ENCODE results near the gene NPW. TPM values are rescaled to one million over a fixed set of nuclear protein-coding genes. Genes with fewer than 3 reads are reported as not detected.

The NPW gene
- total RNA-seq, 1 donor: not detected

- H3K4me1 ChIP-seq (ENCODE audit: insufficient read depth, low read length): no peaks in the 10 kb centered on the region
- no peak overlapping the region for H3K4me2 ChIP-seq (ENCODE audit: insufficient read depth, low read length)
- TF ChIP-seq CTCF (IDR thresholded peaks at IDR 0.05; ENCODE audit: extremely low read depth, low read depth, low read length): no peak
- H3K4me3 ChIP-seq (ENCODE audit: insufficient read depth, low read length): no peak overlapping the region
- peaks cover 16% of the 10 kb centered on the region for H4K20me1 ChIP-seq (ENCODE audit: insufficient read depth, low read length)
- peaks cover 14% of the 10 kb centered on the region for H3K79me2 ChIP-seq (ENCODE audit: insufficient read depth, low read length)
- H3K36me3 ChIP-seq (ENCODE audit: insufficient read depth, low read length): peaks cover 44% of the 10 kb centered on the region
- H3K27ac ChIP-seq (ENCODE audit: low read depth, low read length): no peak overlapping the region
- no peaks in the 10 kb centered on the region for H3K9me3 ChIP-seq (ENCODE audit: low read depth, low read length)
- H2AFZ ChIP-seq (ENCODE audit: low read length): no peak overlapping the region
- no peaks in the 10 kb centered on the region for H3K27me3 ChIP-seq (ENCODE audit: insufficient read depth, low read length)
- no peak for DNase-seq (ENCODE audit: insufficient read length, low spot score, missing footprints)
These were observed 35.1 kb downstream of the NPW start for GRCh38 chr16:2054543-2055245.

GRCh38 chr16:2056077-2056476 lies 36.5 kb downstream of the NPW start:
- Histone ChIP-seq H3K4me2 (ENCODE audit: insufficient read depth, low read length) (no peak overlapping the region), H3K79me2 (ENCODE audit: insufficient read depth, low read length) (peaks cover 9% of the 10 kb centered on the region), H3K36me3 (ENCODE audit: insufficient read depth, low read length) (peaks cover 49% of the 10 kb centered on the region), H3K4me3 (ENCODE audit: insufficient read depth, low read length) (no peak overlapping the region), H3K4me1 (ENCODE audit: insufficient read depth, low read length) (no peaks in the 10 kb centered on the region), H3K27me3 (ENCODE audit: insufficient read depth, low read length) (no peaks in the 10 kb centered on the region), H3K27ac (ENCODE audit: low read depth, low read length) (no peak overlapping the region), H3K9me3 (ENCODE audit: low read depth, low read length) (no peaks in the 10 kb centered on the region), H2AFZ (ENCODE audit: low read length) (no peak overlapping the region), H4K20me1 (ENCODE audit: insufficient read depth, low read length) (peaks cover 16% of the 10 kb centered on the region)
- TF ChIP-seq CTCF (IDR thresholded peaks at IDR 0.05; ENCODE audit: extremely low read depth, low read depth, low read length): peak; percentile 33
- DNase-seq (ENCODE audit: insufficient read length, low spot score, missing footprints): peak; percentile 91

GRCh38 chr16:2056681-2057407 lies 37.3 kb downstream of the NPW start:
- H3K36me3 ChIP-seq (ENCODE audit: insufficient read depth, low read length): peaks cover 42% of the 10 kb centered on the region
- no peak overlapping the region for H3K27ac ChIP-seq (ENCODE audit: low read depth, low read length)
- peaks cover 16% of the 10 kb centered on the region for H4K20me1 ChIP-seq (ENCODE audit: insufficient read depth, low read length)
- DNase-seq (ENCODE audit: insufficient read length, low spot score, missing footprints): no peak
- peak; percentile 18 for TF ChIP-seq CTCF (IDR thresholded peaks at IDR 0.05; ENCODE audit: extremely low read depth, low read depth, low read length)
- H3K9me3 ChIP-seq (ENCODE audit: low read depth, low read length): no peaks in the 10 kb centered on the region
- no peaks in the 10 kb centered on the region for H3K27me3 ChIP-seq (ENCODE audit: insufficient read depth, low read length)
- H2AFZ ChIP-seq (ENCODE audit: low read length): no peak overlapping the region
- H3K79me2 ChIP-seq (ENCODE audit: insufficient read depth, low read length): peaks cover 5% of the 10 kb centered on the region
- H3K4me2 ChIP-seq (ENCODE audit: insufficient read depth, low read length): no peak overlapping the region
- no peaks in the 10 kb centered on the region for H3K4me1 ChIP-seq (ENCODE audit: insufficient read depth, low read length)
- H3K4me3 ChIP-seq (ENCODE audit: insufficient read depth, low read length): no peak overlapping the region

- Histone ChIP-seq H3K4me1 (ENCODE audit: insufficient read depth, low read length) (no peaks in the 10 kb centered on the region), H3K79me2 (ENCODE audit: insufficient read depth, low read length) (peaks cover 2% of the 10 kb centered on the region), H2AFZ (ENCODE audit: low read length) (no peak overlapping the region), H3K4me2 (ENCODE audit: insufficient read depth, low read length) (no peak overlapping the region), H3K4me3 (ENCODE audit: insufficient read depth, low read length) (no peak overlapping the region), H3K27me3 (ENCODE audit: insufficient read depth, low read length) (no peaks in the 10 kb centered on the region), H3K27ac (ENCODE audit: low read depth, low read length) (no peak overlapping the region), H4K20me1 (ENCODE audit: insufficient read depth, low read length) (peaks cover 16% of the 10 kb centered on the region), H3K9me3 (ENCODE audit: low read depth, low read length) (no peaks in the 10 kb centered on the region), H3K36me3 (ENCODE audit: insufficient read depth, low read length) (peaks cover 36% of the 10 kb centered on the region)
- no peak for TF ChIP-seq CTCF (IDR thresholded peaks at IDR 0.05; ENCODE audit: extremely low read depth, low read depth, low read length)
- no peak for DNase-seq (ENCODE audit: insufficient read length, low spot score, missing footprints)
These were observed 37.9 kb downstream of the NPW start for GRCh38 chr16:2057438-2057837.
